NCI-H446 treated with DMSO at 0.1 percent for 48 hours (cell line): ENCODE data around the gene EEF1B2.
"Not testable (repeated sequence)": the region's sequence is repeated elsewhere in the genome, so short reads cannot be mapped to it uniquely, and the experiment has no call there.

Experiments used
- DNase-seq: peaks from one replicate; lab custom pipeline; 2025; lab: John Stamatoyannopoulos, UW

The EEF1B2 gene

DNA sequence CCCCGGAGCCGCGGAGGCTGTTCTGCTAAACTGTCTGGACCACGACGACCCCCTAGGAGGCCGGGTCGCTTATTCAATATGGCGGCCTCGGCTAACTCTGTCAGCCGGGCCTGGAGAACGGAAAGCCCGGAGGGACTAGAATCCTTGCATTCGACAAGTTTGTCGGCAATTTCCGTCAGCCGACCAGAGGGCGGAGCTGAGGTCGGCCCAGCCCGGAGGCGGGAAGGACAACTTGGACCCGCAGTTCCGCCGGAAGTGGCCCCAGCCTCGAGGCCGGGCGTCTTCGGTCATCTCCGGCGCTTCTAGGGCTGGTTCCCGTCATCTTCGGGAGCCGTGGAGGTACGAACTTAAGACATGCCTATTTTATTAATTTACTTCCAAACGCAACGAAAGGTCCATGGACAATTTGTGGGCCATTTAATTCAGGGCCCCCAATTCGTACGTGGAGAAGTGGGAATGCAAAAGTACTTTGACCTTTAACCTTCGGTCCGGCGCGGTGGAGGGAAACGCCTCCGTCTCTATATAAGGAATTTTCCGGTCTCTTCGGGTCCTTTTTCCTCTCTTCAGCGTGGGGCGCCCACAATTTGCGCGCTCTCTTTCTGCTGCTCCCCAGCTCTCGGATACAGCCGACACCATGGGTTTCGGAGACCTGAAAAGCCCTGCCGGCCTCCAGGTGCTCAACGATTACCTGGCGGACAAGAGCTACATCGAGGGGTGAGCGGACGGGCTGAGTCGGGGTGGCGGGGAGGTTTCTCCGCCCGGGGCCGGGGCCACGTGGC lies at the start of gene EEF1B2, which contains the start of gene NDUFS1:
Gene EEF1B2 (plus strand): TSS at position 550 of the 779 bp plus-strand sequence. CDS start 85 bp downstream, at position 635.
Gene NDUFS1 (minus strand): TSS at position 99 of the 779 bp plus-strand sequence. CDS start 5,766 bp downstream, outside the sequence.
- peak; percentile 96 for DNase-seq

DNA sequence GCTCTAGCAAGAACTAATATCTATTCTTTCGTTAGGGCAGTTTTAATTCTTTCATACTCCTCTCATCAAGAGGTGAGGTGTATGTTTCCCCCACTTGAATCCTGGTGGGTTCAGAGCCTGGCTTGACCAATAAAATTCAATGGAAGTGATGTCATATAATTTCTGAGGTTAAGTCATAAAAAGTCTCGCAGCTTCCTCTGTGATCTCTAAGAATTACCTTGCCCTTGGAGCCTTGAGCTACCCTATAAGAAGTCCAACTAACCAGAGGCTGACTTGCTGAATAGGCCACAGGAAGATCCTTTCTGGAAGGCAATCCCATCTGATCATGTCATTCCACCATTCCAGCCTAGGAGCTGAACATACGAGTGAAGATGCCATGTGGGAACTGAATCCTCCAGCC lies 47.6 kb upstream of the EEF1B2 start:
- no peak for DNase-seq

DNA sequence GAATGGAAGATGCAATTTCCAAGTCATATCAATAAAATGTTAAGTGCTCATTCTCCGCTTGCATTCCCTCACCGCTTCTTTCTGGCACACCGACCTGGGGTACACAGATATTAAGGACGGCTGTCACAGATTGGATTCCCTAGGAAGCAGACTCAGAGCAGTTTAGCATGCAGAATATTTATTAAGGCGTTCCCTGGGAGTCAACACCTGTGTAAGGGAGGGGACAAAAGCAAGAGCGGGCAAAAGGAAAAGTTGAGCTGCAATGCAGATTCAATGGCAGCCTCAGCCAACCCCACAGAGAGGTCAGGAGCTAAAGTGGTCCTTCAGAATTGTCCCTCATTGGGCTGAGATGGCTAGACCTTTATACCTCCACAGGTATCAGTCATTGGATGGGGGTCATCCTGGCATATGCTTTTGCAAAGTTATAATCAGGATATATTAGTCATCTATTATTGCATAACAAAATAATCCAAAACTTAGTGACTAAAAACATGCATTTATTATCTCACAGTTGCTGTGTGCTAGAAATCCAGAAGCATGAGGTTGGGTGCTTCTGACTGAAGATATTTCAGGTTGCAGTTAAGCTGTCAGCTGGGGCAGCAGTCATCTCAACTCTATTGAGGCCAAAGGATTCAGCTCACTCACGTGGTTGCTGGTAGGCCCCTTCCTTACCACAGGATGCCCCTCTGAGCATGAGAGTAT lies 46.7 kb upstream of the EEF1B2 start:
- DNase-seq = no peak

DNA sequence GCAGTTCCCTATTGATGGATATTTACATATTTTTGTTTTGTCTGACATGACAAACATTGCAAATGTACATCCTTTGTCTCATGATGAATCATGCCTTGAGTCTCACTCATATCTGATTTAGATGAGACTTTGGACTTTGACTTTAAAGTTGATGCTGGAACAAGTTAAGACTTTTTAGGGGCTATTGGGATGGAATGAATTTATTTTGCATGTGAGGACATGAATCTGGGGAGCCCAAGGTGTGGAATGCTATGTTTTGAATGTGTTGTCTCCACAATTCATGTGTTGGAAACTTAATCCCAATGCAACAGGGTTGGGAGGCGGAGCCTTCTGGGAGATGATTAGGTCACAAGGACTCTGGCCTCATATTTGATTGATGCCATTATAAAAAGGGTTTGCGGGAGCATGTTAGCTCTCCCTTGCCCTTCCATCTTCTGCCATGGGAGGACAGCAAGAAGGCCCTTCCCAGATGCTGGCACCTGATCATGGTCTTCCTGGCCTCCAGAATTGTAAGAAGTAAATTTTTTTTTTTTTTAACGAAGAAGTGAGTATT lies 44.6 kb upstream of the EEF1B2 start:
- DNase-seq = no peak

DNA sequence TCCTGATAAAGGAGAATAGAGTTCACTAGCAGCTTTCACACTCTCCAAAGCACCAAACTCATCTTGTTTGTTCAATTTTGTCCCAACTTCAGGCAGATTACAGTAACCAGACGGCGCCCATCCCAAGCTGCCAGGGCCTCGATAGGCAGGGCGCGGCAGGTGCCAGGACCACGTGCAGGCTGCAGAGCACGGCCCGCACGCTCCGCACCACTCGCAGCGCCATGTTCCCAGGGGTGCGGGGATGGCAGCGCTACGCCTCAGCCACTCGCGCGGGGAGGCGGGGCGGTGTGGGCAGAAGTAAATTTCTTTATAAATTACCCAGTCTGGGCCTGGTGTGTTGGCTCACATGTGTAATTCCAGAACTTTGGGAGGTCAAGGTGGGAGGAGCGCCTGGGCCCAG lies 43.4 kb upstream of the EEF1B2 start:
- no peak for DNase-seq

DNA sequence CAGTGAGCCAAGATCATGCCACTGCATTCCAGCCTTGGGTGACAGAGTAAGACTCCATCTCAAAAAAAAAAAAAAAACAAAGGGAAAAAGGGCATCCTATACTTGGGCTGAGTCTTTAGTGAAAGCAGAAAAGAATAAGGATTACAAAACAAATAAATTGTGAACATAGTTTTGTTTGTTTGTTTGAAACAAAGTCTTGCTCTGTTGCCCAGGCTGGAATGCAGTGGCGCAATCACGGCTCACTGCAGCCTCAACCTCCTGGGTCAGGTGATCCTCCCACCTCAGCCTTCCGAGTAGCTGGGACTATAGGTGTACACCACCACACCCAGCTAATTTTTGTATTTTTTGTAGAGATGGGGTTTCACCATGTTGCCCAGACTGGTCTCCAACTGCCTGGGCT lies 37.1 kb upstream of the EEF1B2 start:
- DNase-seq = not testable (repeated sequence)

DNA sequence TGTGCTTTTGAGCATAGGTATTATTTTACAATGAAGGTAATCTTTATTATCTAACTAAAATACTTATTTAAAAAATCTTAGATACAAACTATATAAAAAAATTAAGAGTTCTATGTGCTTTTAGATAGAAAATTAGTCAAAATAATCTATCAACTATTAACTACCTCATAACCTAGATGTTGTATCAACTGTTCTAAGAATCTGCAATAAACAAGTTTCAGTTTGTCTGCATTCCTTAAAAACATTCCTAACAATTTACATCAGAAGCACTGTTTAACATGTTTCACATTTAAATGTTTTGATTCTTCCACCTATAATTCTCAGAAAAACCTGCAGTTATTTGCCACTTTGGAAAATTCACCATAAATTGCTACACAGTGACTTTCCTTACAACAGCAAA lies 33.8 kb upstream of the EEF1B2 start:
- no peak for DNase-seq

DNA sequence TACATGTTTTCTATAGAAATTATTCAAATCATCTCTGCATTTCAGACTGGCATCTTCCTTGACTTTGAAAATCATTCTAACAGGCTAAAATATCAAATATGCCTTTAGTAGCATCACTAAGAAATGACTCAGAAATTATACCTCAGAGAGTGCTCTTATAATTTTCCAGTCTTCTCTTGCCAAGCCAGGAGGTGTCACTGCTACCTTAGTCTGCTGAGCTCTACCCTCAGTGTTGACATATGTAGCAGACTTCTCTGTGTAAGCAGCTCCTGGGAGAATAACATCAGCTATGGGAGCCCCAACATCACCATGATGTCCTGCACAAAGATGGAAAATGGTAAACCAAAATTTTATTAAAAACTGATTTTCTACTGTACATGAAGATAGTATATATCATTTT lies 32.0 kb upstream of the EEF1B2 start:
- no peak for DNase-seq

DNA sequence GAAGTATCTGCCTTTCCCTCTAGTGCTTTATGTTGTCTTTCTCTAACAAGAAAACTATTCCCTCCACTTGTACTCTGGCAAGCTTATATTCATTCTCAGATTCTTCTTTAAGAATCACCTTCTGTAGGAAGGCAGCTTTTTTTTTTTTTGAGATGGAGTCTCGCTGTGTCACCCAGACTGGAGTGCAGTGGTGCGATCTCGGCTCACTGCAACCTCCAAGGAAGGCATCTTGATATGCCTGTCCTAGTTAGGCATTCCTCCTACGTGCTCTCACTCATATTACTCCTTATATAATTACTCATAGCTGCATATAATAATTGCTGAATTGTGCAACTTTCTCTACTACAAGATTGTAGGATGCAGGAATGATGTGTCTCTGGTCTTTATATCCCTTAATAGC lies 16.2 kb upstream of the EEF1B2 start:
- no peak for DNase-seq

DNA sequence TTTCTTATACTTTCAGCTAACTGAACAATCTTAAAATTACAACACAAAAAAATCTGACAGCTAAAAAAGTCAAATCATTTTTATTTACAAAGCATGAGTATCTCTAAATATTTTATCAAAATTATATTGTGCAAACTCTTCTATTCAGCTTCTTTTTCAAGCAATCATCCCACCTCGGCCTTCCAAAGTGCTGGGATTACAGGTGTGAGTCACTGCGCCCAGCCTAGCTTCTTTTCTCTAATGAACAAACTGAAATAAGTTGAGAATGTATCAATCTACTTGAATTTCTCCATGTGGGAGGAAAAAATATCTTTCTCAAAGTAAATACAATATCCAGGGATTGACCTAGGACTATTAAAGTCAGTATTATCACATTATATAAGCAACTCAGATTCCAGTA lies 15.3 kb upstream of the EEF1B2 start:
- no peak for DNase-seq

DNA sequence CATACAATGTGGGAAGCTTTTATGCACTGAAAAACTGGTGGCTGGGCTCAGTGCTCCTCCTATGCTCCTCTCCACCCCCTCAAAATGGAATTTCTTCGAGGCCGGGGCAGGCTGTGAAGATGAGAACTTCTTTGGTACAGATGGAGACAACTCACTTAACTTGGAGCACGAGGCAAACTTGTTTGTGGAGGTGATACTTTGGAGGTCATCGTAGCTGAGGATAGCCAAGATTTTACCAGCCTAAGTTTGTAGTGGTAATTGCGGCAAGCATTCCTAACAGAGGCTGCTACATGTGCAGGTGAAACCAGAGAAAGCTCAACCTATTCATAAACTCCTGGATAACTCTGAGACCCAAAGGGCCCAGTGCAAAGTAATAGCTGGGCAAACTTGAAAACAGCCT lies 14.0 kb upstream of the EEF1B2 start:
- DNase-seq = no peak

DNA sequence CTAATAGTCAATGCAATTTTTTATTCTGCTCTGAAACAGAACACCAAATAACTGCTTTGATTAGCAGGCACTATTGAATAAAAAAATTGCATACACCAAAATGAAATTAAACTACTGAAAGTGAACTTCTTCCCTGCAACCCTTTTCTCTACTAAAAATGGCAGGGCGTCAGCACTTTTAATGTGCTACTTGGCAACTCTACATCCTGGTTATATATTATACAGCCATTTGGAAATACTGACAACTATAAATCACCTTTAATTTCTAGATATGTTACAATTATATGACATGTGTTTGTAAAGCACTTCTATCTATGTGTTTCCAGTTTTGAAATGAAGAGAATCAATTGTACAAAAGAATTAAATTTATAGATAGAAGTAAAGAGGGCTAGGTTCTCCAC lies 10.4 kb upstream of the EEF1B2 start:
- DNase-seq = no peak

DNA sequence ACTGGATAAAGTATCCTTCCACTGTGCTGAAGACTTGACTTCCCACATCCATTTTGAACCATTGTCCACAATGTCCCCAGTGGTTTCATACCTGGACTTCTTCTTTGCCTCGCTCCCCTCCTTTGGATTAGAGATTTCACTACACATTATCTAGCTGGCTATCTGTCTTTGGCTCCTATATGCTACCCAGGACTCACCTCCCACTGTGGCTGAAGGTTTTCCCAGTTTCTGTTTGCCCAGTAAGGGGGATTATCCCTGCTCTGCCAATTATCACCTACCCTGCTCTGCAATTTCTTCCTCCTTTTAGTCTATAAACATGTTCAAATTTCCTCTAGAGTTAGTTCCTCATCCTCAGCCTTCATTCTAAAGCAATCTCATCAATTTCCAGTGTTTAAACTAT lies 9.5 kb upstream of the EEF1B2 start:
- DNase-seq = no peak

DNA sequence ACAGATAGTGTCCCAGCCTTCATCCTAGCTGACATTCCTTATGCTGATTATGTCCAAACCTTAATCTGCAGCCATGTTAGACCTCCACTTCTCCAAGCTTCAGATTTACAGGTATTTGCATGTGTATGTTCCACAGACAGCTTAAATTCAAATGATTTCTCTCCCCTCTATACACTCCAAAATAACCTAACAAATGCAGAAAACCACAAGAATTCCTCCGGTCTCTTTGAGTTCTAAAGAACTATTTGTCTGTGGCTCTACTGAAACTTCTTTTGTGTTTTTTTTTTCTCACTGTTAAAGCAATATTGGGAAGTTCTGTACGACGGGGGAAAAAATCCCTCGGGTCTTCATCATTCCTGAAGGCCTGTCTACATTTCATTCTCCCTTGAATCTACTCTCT lies 9.1 kb upstream of the EEF1B2 start:
- no peak for DNase-seq

DNA sequence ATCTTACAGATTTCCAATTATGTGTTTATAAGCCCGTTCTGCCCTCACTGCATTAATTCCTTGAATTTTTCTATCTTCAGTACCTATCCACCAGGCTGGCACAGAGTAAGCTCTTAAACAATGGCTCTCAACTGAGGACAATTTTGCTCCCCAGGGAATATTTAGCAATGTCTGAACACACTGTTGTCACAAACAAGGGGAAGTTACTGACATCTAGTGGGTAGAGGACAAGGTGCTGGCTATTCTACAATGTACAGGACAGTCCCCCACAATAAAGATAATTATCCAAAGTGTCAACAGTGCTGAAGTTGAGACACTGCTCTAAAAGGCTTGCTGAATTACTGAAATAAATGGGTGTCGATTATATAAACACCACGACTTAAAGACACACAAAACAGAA lies 5.5 kb upstream of the EEF1B2 start:
- no peak for DNase-seq

DNA sequence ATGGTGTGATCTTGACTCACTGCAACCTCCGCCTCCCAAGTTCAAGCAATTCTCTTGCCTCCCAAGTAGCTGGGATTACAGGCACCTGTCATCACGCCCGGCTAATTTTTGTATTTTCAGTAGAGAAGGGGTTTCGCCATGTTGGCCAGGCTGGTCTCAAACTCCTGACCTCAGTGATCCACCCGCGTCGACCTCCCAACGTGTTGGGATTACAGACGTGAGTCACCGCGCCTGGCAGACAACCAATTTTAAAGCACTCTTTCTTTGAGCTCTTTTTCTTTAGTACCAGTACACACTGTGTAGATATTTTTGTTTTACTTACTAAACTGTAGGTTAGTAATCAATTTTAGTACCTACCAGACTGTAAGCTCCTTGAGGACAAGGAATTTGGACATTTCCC lies 2.7 kb upstream of the EEF1B2 start:
- not testable (repeated sequence) for DNase-seq

DNA sequence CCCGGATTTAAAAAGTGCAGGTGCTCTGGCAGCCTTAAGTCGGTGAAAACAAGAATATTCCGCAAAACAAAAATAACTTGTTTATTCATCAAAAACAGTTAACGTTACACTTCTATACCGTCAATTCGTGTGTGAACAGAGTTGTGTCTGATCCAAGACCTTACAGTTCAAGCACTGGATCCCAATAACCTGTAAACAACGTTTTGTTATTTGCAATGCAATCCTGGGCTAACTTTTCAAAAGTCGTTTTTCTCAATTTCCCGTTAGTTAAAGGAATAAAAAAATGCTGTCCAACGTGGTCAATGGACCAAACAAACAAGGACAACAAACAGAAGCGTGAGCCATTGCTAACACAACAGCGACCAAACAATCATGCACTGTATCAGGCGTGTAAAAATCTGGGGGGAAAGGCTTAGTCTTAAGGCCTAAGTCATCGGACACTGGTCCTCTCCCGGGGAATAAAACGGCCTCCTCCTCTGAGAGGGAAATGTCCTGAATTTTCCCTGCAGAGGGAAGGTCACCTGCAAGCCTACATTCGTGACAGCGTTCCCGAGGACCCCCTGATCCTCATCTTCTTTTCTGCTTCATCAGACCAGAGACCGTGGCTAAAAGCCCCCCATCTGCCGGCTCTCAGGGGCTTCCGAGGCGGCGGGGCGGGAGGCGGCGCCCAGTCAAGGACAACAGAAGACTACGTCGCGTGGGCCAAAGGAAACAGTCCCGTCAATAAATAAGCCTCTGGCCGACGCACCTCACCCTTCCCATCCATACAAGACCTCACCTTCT lies 941 bp upstream of the EEF1B2 start:
- DNase-seq = no peak

DNA sequence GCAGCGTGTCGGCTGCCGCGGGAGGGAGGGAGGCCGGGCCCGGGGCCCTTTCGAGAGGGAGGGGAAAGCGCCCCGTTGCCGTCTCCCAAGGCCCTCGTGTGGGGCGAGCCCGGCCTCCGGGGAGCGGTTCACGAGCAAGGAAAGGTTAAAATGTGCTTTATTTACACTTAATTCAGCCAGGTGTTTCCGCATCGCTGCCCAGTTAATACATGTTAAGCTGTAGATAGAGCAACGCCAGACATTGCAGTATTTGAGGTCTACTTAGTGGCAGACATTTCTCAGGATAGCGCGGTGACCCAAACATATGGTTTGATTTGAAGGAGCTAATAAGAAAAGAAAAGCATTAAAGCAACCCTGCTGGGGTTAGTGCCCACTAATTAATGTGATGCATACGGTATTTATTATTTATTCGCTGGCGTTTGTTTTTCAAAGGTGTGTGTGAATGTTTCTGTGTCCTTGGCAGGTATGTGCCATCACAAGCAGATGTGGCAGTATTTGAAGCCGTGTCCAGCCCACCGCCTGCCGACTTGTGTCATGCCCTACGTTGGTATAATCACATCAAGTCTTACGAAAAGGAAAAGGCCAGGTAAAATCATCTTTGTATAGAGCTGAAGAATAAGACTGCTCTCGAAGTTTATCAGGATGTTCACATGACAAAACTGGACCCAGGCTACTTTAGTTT lies 571 bp downstream of the EEF1B2 start:
- no peak for DNase-seq

DNA sequence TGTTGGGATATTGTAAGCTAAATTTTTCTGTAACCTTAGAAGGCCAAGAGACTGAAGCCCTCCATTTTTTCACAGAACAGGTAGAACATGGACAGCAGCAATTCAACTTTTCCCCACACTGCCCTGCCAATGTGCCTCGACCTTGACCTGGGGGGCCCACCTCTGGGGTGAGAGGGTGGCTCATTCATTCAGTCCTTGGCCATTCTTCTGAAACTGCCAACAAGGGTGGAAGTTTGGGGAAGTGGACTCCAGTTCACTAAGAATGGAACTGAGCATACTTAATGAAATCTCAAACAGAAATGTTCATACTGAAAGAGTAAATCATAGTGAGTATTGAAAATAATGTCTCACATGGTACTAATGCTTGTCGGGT lies 1.1 kb downstream of the EEF1B2 start:
- no peak for DNase-seq

DNA sequence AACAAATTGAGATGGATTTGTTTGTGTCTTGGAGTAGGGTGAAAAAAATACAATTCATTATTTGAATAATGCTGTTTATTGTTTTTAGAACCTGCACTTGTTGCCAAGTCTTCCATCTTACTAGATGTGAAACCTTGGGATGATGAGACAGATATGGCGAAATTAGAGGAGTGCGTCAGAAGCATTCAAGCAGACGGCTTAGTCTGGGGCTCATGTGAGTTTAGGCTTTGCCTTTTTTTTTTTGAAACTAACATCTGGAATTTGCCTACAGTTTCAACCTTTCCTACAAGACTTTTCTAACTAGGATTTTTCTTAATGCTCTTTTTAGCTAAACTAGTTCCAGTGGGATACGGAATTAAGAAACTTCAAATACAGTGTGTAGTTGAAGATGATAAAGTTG lies 2.7 kb downstream of the EEF1B2 start:
- not testable (repeated sequence) for DNase-seq

DNA sequence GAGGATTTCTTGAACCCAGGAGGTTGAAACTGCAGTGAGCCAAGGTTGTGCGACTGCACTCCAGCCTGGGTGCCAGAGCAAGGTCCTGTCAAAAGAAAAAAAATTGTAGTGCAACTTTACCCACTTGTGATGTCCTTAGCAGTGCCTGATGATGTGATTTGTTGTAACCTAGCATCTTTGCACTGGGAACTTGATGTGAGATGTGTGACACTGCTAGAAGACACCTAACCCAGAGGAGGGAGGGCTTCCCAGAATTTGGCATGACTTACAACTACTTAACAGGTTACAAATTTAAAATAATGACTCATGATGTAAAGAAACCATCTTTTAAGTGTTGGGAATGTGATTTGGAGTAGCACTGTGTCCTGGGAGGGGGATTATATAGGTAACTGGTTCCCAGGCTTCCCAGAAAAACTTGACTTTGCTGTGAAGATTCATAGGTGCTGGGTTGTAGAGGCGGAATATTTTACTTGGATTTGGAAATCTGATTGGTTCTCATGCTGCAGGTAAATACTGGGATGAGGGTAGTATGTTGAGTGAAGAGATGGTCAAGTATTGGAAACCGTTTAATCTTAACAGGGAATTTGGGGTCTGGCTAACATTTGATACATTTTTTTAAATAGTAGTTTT lies 3.7 kb downstream of the EEF1B2 start:
- no peak for DNase-seq
